Measurements from ENCODE around the gene RUNX1. TPM values are rescaled to one million over a fixed set of nuclear protein-coding genes. Genes with fewer than 3 reads are reported as not detected.

RUNX1 gene
- total and polyA plus RNA-seq, 10 of the 15 experiments (the other 5 are each of a cell fraction or from before 2014, with no cell fraction given): 0.90 to 15.2 (median 4.1) TPM

DNA sequence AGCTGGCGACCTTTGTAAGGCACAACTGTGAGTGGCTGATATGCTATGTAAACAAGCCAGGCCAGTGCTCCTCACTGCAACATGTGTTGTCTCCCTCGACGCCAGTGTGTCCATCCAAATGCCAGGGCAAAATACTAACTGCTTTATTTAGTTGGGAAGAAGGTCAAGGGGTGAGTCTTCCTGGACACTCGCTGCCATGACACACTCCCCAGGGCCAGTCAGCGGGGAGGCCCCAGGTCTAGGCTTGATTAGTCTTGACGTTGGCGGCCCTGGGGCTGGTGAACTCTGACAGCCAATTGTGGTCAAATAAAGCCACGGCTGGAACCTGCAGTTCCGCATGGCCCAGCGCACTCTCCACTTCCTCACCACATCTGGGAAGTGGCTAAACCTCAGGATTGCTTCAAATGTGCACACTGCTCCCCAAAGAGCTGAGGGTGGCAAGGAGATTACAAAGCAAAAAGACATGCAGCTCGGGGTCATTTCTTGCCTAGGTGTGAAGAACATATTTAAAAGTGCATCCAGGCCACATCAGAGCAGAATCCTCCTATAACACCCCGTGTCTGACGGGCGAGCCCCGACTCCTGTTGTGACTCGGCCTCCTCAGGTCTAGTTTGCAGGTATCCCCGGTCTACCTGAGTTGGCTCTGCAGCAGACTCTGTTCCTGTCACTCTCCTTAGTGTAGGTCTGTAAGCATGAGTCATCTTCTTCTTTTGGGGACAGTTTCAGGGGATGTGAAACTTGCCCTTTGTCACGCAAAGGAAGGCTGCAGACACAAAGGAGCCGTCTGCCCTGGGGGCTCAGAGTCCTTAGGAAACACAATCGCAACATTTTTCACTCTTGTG lies 183.5 kb downstream of the RUNX1 start (continued):
- TF ChIP-seq, protein P1, sequence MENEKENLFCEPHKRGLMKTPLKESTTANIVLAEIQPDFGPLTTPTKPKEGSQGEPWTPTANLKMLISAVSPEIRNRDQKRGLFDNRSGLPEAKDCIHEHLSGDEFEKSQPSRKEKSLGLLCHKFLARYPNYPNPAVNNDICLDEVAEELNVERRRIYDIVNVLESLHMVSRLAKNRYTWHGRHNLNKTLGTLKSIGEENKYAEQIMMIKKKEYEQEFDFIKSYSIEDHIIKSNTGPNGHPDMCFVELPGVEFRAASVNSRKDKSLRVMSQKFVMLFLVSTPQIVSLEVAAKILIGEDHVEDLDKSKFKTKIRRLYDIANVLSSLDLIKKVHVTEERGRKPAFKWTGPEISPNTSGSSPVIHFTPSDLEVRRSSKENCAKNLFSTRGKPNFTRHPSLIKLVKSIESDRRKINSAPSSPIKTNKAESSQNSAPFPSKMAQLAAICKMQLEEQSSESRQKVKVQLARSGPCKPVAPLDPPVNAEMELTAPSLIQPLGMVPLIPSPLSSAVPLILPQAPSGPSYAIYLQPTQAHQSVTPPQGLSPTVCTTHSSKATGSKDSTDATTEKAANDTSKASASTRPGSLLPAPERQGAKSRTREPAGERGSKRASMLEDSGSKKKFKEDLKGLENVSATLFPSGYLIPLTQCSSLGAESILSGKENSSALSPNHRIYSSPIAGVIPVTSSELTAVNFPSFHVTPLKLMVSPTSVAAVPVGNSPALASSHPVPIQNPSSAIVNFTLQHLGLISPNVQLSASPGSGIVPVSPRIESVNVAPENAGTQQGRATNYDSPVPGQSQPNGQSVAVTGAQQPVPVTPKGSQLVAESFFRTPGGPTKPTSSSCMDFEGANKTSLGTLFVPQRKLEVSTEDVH (IDR thresholded peaks at IDR 0.05; ENCODE audit: low read depth, partially characterized antibody): no peak
- TF ChIP-seq, protein P2, sequence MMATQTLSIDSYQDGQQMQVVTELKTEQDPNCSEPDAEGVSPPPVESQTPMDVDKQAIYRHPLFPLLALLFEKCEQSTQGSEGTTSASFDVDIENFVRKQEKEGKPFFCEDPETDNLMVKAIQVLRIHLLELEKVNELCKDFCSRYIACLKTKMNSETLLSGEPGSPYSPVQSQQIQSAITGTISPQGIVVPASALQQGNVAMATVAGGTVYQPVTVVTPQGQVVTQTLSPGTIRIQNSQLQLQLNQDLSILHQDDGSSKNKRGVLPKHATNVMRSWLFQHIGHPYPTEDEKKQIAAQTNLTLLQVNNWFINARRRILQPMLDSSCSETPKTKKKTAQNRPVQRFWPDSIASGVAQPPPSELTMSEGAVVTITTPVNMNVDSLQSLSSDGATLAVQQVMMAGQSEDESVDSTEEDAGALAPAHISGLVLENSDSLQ (IDR thresholded peaks at IDR 0.05): peak; percentile 93
- TF ChIP-seq SIX5 (IDR thresholded peaks at IDR 0.05; ENCODE audit: low read depth, low read length, severe bottlenecking): no peak
- TF ChIP-seq GATAD2B (conservative IDR thresholded peaks at IDR 0.05; ENCODE audit: low read depth): no peak; the same call in 1 of the 2 replicates
- TF ChIP-seq MEF2A (IDR thresholded peaks at IDR 0.05; ENCODE audit: insufficient read depth, low read depth, low read length): peak; percentile 94
- peak; percentile 92 for TF ChIP-seq MTA3 (IDR thresholded peaks at IDR 0.05; ENCODE audit: borderline replicate concordance, low read length)
- TF ChIP-seq KDM1A (IDR thresholded peaks at IDR 0.05; ENCODE audit: borderline replicate concordance): no peak
- peak; percentile 62 for TF ChIP-seq PML (IDR thresholded peaks at IDR 0.05; ENCODE audit: low read length)
- TF ChIP-seq SMAD1 (IDR thresholded peaks at IDR 0.05; ENCODE audit: low read depth, partially characterized antibody): no peak
- TF ChIP-seq, protein P3, sequence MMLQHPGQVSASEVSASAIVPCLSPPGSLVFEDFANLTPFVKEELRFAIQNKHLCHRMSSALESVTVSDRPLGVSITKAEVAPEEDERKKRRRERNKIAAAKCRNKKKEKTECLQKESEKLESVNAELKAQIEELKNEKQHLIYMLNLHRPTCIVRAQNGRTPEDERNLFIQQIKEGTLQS (IDR thresholded peaks at IDR 0.05; ENCODE audit: borderline replicate concordance, extremely low read depth, low read depth, low read length): no peak

Data from GM12878 (cell line).